ENCODE data around the gene AZI2. TPM values are rescaled to one million over a fixed set of nuclear protein-coding genes. Genes with fewer than 3 reads are reported as not detected.
A peak's percentile ranks its signal among the peaks of the same experiment; 100 is the strongest.

AZI2 gene
- 31.2 TPM for total RNA-seq
- long read RNA-seq, full-length matches to known transcripts, result 65 of 68 reads
- long read RNA-seq, partial matches to known transcripts, result 2 of 68 reads
- long read RNA-seq, other reads (novel, unspliced or antisense), result 1 of 68 reads

GRCh38 chr3:28348629-28349468 is at the start of gene AZI2, which contains the start of gene ZCWPW2:
Gene AZI2, minus strand, starts transcription at chr3:28348824. Its CDS starts 8,207 bp downstream, at chr3:28340617.
Gene ZCWPW2, plus strand, starts transcription at chr3:28348721. Its CDS starts 64,348 bp downstream, at chr3:28413069.
- DNase-seq, result peak; percentile 97
- intact Hi-C loops (cut with DNase I), result no loop called here
- peak; percentile 98 for ATAC-seq (ENCODE audit: poor library complexity)

- ATAC-seq (ENCODE audit: poor library complexity) (no peak), DNase-seq (no peak)
- intact Hi-C loops (cut with DNase I), result no loop called here
These were observed 40.4 kb upstream of the AZI2 start for GRCh38 chr3:28388978-28389377.

GRCh38 chr3:28386049-28386448 is 37.4 kb upstream of the AZI2 start:
- intact Hi-C loops (cut with DNase I), result no loop called here
- ATAC-seq (ENCODE audit: poor library complexity) (no peak), DNase-seq (no peak)

- intact Hi-C loops (cut with DNase I), result no loop called here
- ATAC-seq (ENCODE audit: poor library complexity) (peak; percentile 90), DNase-seq (no peak)
These were observed 27.8 kb upstream of the AZI2 start for GRCh38 chr3:28376424-28376823.

- ATAC-seq (ENCODE audit: poor library complexity) (peak; percentile 15), DNase-seq (no peak)
- intact Hi-C loops (cut with DNase I), result no loop called here
These were observed 911 bp upstream of the AZI2 start for GRCh38 chr3:28349469-28350000.

GRCh38 chr3:28348265-28348628 is 377 bp downstream of the AZI2 start:
- ATAC-seq (ENCODE audit: poor library complexity) (peak; percentile 87), DNase-seq (no peak)
- intact Hi-C loops (cut with DNase I), result no loop called here

- ATAC-seq (ENCODE audit: poor library complexity) (peak; percentile 0), DNase-seq (no peak)
- intact Hi-C loops (cut with DNase I), result no loop called here
These were observed 1.0 kb downstream of the AZI2 start for GRCh38 chr3:28347374-28348264.

GRCh38 chr3:28345690-28346089 is 2.9 kb downstream of the AZI2 start:
- ATAC-seq (ENCODE audit: poor library complexity), result no peak
- no peak for DNase-seq
- intact Hi-C loops (cut with DNase I), result no loop called here

- intact Hi-C loops (cut with DNase I), result no loop called here
- ATAC-seq (ENCODE audit: poor library complexity) (no peak), DNase-seq (no peak)
These were observed 5.5 kb downstream of the AZI2 start for GRCh38 chr3:28343144-28343543.

- ATAC-seq (ENCODE audit: poor library complexity) (no peak), DNase-seq (no peak)
- intact Hi-C loops (cut with DNase I), result no loop called here
These were observed 11.4 kb downstream of the AZI2 start for GRCh38 chr3:28337230-28337629.

- ATAC-seq (ENCODE audit: poor library complexity), result no peak
- intact Hi-C loops (cut with DNase I), result no loop called here
- DNase-seq, result no peak
These were observed 13.4 kb downstream of the AZI2 start for GRCh38 chr3:28335246-28335645.

- DNase-seq, result no peak
- intact Hi-C loops (cut with DNase I), result no loop called here
- ATAC-seq (ENCODE audit: poor library complexity), result no peak
These were observed 14.1 kb downstream of the AZI2 start for GRCh38 chr3:28334552-28334951.

GRCh38 chr3:28328188-28329151 is 20.2 kb downstream of the AZI2 start:
- intact Hi-C loops (cut with DNase I), result no loop called here
- no peak for DNase-seq
- ATAC-seq (ENCODE audit: poor library complexity), result peak; percentile 45

- no peak for DNase-seq
- peak; percentile 24 for ATAC-seq (ENCODE audit: poor library complexity)
- intact Hi-C loops (cut with DNase I), result loop anchor here (2.0 kb wide), 1 partner anchor 614 kb away; no protein-coding TSS in a partner anchor
These were observed 22.1 kb downstream of the AZI2 start for GRCh38 chr3:28326458-28326926.

GRCh38 chr3:28322464-28322863 is 26.2 kb downstream of the AZI2 start:
- ATAC-seq (ENCODE audit: poor library complexity) (no peak), DNase-seq (no peak)
- intact Hi-C loops (cut with DNase I), result no loop called here

- DNase-seq, result no peak
- intact Hi-C loops (cut with DNase I), result no loop called here
- no peak for ATAC-seq (ENCODE audit: poor library complexity)
These were observed 27.6 kb downstream of the AZI2 start for GRCh38 chr3:28320981-28321380.

GRCh38 chr3:28317438-28318022 is 31.1 kb downstream of the AZI2 start:
- DNase-seq (no peak), ATAC-seq (ENCODE audit: poor library complexity) (no peak)
- intact Hi-C loops (cut with DNase I), result no loop called here

GRCh38 chr3:28316226-28316625 is 32.4 kb downstream of the AZI2 start:
- DNase-seq, result no peak
- intact Hi-C loops (cut with DNase I), result no loop called here
- no peak for ATAC-seq (ENCODE audit: poor library complexity)

Measured in Right ventricle myocardium superior (tissue), 1 donor.